NCI-H446 treated with DMSO at 0.1 percent for 48 hours (cell line): Measurements from ENCODE around the gene TSPAN31.

Experiments used
- DNase-seq: peaks from one replicate; lab custom pipeline; 2025; lab: John Stamatoyannopoulos, UW

Gene TSPAN31

GRCh38 chr12:57793920-57794319 is 49.1 kb downstream of the TSPAN31 start:
- DNase-seq: no peak

GRCh38 chr12:57795354-57795753 is 50.5 kb downstream of the TSPAN31 start:
- DNase-seq: no peak

GRCh38 chr12:57796996-57797395 is 52.2 kb downstream of the TSPAN31 start:
- no peak for DNase-seq

GRCh38 chr12:57797933-57798332 is 53.1 kb downstream of the TSPAN31 start:
- no peak for DNase-seq
